ENCODE results near the gene CCDC190. TPM values are rescaled to one million over a fixed set of nuclear protein-coding genes. Genes with fewer than 3 reads are reported as not detected.

The CCDC190 gene
- total and polyA plus RNA-seq, 9 of the 15 experiments (the other 6 are each of a cell fraction or from before 2014, with no cell fraction given), result not detected

- TF ChIP-seq ZNF318 (IDR thresholded peaks at IDR 0.05; ENCODE audit: borderline replicate concordance in 1 of 2, low read depth in 1 of 2), result no peak
- TF ChIP-seq NCOA4 (IDR thresholded peaks at IDR 0.05; ENCODE audit: partially characterized antibody), result no peak
- no peak for TF ChIP-seq PRPF4 (IDR thresholded peaks at IDR 0.05; ENCODE audit: insufficient read depth, low read depth, low read length, poor library complexity, severe bottlenecking)
- TF ChIP-seq FOXK2 (conservative IDR thresholded peaks at IDR 0.05 in 1 of 2, IDR thresholded peaks at IDR 0.05 in 1 of 2; ENCODE audit: low read depth in 2 of 2), result no peak
- TF ChIP-seq ZBTB33 (CRISPR knock-in tag; IDR thresholded peaks at IDR 0.05), result no peak
- TF ChIP-seq CHAMP1 (IDR thresholded peaks at IDR 0.05), result no peak
- no peak for TF ChIP-seq E2F8 (IDR thresholded peaks at IDR 0.05; ENCODE audit: low read depth, partially characterized antibody)
- TF ChIP-seq TRIM25 (IDR thresholded peaks at IDR 0.05; ENCODE audit: borderline replicate concordance), result no peak
- no peak for TF ChIP-seq ZNF551 (CRISPR knock-in tag; IDR thresholded peaks at IDR 0.05)
Measured at GRCh38 chr1:162904023-162904422, 43.0 kb upstream of the CCDC190 start (continued).

All from K562 (cell line).